Immature natural killer cell (primary cell): ENCODE results near the gene AMOTL2. TPM values are rescaled to one million over a fixed set of nuclear protein-coding genes. Genes with fewer than 3 reads are reported as not detected.

ENCODE experiments used
- DNase-seq, 3 donors: peaks; one replicate each; pipeline ENCODE4 v3.0.0; 2022; ENCODE audit warnings: mixed read lengths in 1 of 3
- H3K27ac Mint-ChIP-seq, 6 donors: one replicate each; pipeline ENCODE4 v1.8.0; 2020; ENCODE audit warnings: mixed read lengths in 6 of 6, mild to moderate bottlenecking in 5 of 6, inconsistent platforms in 4 of 6, moderate library complexity in 3 of 6
- H3K27me3 Mint-ChIP-seq, 3 donors: one replicate each; pipeline ENCODE4 v1.8.0; 2020 to 2021; ENCODE audit warnings: low read depth in 3 of 3, mild to moderate bottlenecking in 3 of 3, mixed read lengths in 3 of 3, moderate library complexity in 3 of 3, inconsistent platforms in 1 of 3
- H3K36me3 Mint-ChIP-seq, 3 donors: one replicate each; pipeline ENCODE4 v1.8.0; 2020; ENCODE audit warnings: mixed read lengths in 3 of 3, inconsistent platforms in 2 of 3, mild to moderate bottlenecking in 2 of 3
- H3K4me1 Mint-ChIP-seq, 2 donors: one replicate each; pipeline ENCODE4 v1.8.0; 2020; ENCODE audit warnings: inconsistent platforms in 2 of 2, mild to moderate bottlenecking in 2 of 2, mixed read lengths in 2 of 2, moderate library complexity in 1 of 2
- H3K4me3 Mint-ChIP-seq, 5 donors: one replicate each; pipeline ENCODE4 v1.8.0; 2020; ENCODE audit warnings: mild to moderate bottlenecking in 5 of 5, mixed read lengths in 5 of 5, inconsistent platforms in 3 of 5, moderate library complexity in 3 of 5
- H3K9me3 Mint-ChIP-seq, 6 donors: one replicate each; pipeline ENCODE4 v1.8.0; 2020; ENCODE audit warnings: mild to moderate bottlenecking in 6 of 6, mixed read lengths in 6 of 6, inconsistent platforms in 4 of 6, moderate library complexity in 3 of 6
- polyA plus RNA-seq, 3 donors: library from polyadenylated mRNA; unstranded; fragments of 300-500 nt; fragmentation: Illumina TruSeq; gene quantifications; one replicate each; pipeline ENCODE4 v1.2.3, GENCODE V29; 2021

AMOTL2 gene
- polyA plus RNA-seq, 3 donors from 2014 or later, result not detected

DNA sequence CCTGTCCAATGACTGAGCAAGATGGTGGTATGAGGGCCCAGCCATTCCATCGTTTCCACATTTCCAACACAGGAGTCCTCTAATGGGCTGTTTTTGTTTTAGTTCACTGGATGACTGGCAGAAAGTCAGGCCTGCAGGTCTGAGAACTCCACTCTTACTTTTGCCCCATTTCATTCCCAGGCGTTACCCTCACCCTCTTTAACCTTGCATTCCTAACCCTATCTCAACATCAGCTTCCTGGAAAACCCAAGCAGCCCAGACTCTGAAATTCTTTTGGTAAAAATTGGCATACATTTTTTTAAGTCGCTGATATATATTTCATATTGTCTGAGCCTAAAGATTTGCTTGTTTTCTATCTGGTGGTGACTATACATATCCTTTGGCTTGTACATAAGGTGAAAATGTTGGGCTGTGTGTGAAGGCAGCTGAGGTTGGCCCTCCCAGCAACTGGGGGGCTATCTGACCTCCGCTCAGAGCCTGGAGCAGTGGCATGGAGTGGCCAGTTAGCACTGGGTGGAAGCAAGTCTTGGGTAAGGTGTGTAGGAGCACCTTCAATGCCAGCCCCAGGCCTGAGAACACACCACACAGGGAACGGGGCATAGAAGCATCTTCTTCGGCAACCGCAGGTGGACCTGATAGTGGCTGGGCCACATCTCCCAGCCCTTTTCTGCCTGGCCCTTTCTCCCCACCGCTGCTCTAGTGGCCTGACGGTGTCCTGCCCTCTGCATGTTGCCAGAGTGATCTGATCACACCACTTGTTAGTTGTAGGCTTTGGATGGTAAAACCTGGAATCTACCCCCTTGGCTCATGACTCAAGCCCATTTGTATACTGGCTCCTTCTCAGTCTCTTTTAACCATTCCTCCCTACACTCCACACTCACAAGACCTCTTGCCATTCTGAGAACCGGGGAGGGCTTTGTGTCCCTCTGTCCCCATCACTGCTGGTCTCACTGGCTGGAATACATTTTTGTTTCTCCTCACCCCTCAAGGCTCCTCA, 50.0 kb downstream of the AMOTL2 start:
- no peaks in the 10 kb centered on the region for H3K9me3 Mint-ChIP-seq
- H3K36me3 Mint-ChIP-seq, result peaks cover 0 to 3% (median 0%) of the 10 kb centered on the region in 3 donors
- H3K27me3 Mint-ChIP-seq, result peaks cover 4 to 9% (median 5%) of the 10 kb centered on the region in 3 donors
- H3K4me3 Mint-ChIP-seq, result no peak overlapping the region
- no peaks in the 10 kb centered on the region for H3K4me1 Mint-ChIP-seq
- no peak overlapping the region for H3K27ac Mint-ChIP-seq
- DNase-seq, result no peak

DNA sequence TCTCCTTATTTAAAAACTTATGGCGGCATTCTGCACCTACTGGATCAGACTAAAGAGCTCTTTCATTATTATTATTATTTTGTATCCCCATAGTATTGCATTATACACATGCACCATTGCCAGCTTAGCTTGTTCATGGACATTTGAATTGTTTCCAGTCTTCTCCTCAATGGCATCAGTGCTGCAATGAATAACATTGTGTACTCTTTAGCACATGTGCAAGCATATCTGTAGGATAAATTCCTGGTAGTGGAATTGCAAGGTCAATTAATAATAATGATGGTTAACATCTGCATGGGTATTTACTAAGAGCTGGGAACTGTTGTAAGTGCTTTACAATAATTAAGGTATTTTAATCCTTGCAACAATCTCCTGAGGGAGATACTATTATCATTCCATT, 52.0 kb downstream of the AMOTL2 start:
- DNase-seq, result no peak
- Mint-ChIP-seq H3K9me3 (no peaks in the 10 kb centered on the region), H3K36me3 (peaks cover 0 to 3% (median 0%) of the 10 kb centered on the region in 3 donors), H3K4me3 (no peak overlapping the region), H3K27me3 (peaks cover 4 to 8% (median 5%) of the 10 kb centered on the region in 3 donors), H3K27ac (no peak overlapping the region), H3K4me1 (no peaks in the 10 kb centered on the region)

DNA sequence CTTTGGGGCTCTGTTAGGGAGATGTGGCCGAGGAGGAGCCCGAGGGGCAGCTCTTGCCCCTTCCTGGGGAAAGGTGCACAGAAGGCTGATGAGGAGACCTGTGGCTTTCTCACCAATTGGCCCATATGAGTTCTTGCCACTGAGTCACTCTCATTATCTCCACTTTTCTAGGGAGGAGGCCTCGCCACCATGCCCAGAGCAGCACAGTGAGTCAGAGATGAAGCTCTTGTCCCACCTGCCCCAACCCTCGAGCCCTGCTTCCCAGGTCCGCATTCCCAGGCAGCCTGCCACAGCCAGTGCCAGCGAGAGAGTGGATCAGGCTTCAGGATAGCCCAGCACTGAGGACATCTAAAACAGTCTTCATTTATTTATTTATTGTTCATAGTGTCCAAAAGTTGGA, 53.5 kb downstream of the AMOTL2 start:
- Mint-ChIP-seq H3K9me3 (peaks cover 0 to 2% (median 0%) of the 10 kb centered on the region in 6 donors), H3K36me3 (peaks cover 0 to 3% (median 0%) of the 10 kb centered on the region in 3 donors), H3K27me3 (peaks cover 5 to 9% (median 7%) of the 10 kb centered on the region in 3 donors), H3K4me3 (no peak overlapping the region), H3K27ac (no peak overlapping the region), H3K4me1 (no peaks in the 10 kb centered on the region)
- DNase-seq, result no peak

DNA sequence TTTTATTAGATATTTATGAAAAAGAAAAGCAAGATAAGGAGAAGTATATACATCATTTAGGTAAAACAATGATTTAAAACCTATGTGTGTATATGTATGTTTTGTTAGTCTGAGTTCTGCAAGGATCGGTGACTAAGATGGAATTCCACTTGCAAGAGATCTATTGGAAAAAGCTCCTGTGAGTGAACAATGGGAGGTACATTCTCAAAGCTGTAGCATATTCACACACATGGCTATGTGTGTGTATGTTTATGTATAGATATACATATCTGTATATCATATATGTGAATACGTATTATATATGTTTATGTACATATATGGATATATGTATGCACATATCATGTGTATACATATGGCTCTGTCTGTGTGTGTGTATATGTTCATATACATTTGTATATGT, 54.3 kb downstream of the AMOTL2 start:
- Mint-ChIP-seq H3K9me3 (peaks cover 0 to 2% (median 0%) of the 10 kb centered on the region in 6 donors), H3K36me3 (peaks cover 0 to 3% (median 0%) of the 10 kb centered on the region in 3 donors), H3K27me3 (peaks cover 2 to 6% (median 5%) of the 10 kb centered on the region in 3 donors), H3K4me3 (no peak overlapping the region), H3K4me1 (no peaks in the 10 kb centered on the region), H3K27ac (no peak overlapping the region)
- DNase-seq, result no peak

DNA sequence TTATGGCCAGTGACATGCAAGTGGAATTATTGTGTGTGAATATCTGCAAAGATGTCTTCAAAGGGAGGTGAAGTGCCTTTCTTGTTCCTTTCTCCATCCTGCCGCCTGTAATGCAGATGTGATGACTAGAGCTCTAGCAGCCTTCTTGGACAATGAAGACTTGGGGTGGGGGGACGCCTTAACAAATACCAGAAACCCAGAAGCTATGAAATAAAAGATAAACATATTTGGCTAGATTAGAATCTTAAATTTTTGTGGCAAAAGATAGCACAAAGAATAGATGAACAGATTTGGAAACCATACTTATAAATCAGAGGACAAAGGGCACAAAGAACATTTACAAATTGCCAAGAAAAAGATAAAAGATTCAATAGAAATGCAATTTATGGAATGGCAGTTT, 56.1 kb downstream of the AMOTL2 start:
- H3K4me3 Mint-ChIP-seq, result no peak overlapping the region
- H3K27me3 Mint-ChIP-seq, result peaks cover 5 to 12% (median 11%) of the 10 kb centered on the region in 3 donors
- H3K9me3 Mint-ChIP-seq, result peaks cover 0 to 2% (median 0%) of the 10 kb centered on the region in 6 donors
- H3K27ac Mint-ChIP-seq, result no peak overlapping the region
- H3K36me3 Mint-ChIP-seq, result peaks cover 0 to 3% (median 0%) of the 10 kb centered on the region in 3 donors
- H3K4me1 Mint-ChIP-seq, result no peaks in the 10 kb centered on the region
- no peak for DNase-seq

DNA sequence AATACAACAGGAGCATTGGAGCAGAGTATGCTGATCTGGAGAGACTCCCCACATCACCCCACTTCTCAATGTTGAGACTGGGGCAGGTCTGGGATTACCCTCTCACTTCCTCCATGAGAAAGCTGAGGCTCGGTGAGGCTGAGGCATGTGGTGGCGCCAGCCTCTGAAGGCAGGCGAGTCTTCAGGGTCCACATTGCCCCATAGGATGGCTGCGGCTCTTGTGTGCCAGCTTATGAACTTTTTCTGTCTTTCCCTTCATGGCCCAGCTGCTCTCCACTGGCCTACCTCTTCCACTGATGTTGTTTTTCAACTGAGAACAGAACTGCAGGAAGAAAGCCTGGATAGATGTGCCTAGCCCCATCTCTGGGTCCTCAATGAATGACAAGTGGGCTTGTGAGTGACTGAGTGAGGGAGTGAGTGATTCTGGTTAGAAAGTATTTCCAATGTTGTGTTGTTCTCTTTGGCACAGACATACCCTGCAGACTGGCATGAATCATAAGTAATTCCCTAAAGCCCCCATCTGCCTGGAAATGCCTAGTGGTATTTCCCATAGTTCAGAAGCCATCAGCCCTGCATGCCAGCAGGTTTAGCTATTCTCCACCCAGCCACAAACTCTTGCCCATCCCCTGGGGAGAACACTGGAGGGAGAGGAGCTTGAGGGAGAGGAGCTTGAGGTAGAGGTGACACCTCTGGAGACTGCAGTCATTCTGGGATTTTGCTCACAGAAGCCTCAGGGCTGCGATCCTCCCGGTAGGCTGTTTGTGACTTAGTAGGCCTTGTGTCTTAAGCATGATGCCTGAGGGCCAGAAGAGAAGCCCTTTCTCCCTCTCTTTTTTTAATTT, 56.9 kb downstream of the AMOTL2 start:
- DNase-seq, result no peak
- Mint-ChIP-seq H3K27ac (no peak overlapping the region), H3K36me3 (no peaks in the 10 kb centered on the region), H3K9me3 (peaks cover 0 to 2% (median 0%) of the 10 kb centered on the region in 6 donors), H3K4me3 (no peak overlapping the region), H3K4me1 (no peaks in the 10 kb centered on the region), H3K27me3 (peaks cover 5 to 12% (median 9%) of the 10 kb centered on the region in 3 donors)

DNA sequence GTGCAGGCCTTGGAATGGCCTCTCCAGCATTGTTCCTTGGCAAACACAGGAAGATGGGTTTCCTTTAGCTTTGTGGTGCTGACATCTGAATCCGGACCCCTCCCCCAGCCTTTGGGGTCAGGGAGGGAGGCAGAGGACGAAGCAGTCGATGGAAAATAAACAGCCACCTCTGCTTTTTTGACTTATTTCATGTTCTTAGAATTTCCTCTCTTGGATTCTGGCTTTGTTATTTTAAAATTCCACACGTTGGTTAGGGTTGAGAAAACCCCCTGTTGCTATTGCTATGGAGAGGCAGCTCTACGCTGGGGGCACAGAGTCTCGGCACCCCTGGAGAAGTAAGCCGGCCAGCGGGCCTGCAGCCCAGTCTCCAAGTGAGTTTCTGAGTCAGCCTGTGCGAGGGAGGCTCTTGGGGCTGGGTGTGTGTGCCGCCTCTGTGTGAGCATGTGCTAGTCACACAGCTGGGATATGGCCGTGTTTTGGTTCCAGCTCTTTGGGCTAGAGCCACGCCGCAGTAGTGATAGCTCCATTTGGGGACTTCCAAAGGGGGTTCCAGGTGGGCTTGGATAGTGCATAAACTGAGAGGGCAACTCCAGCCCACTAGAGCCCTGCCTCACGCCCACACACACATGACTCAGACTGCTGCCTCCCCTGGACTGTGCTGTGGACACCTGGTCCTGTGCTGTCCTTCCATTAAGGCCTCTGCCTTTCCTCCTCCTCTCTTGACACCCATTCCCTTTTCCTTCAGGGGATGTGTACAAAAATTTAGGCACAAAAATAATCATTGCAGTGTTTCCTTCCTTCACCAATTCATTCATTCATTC, 58.8 kb downstream of the AMOTL2 start:
- Mint-ChIP-seq H3K4me1 (no peaks in the 10 kb centered on the region), H3K4me3 (peak overlapping the region in 1 of 5 donors; percentile 15), H3K27me3 (peaks cover 5 to 12% (median 9%) of the 10 kb centered on the region in 3 donors), H3K36me3 (no peaks in the 10 kb centered on the region), H3K9me3 (peaks cover 0 to 2% (median 0%) of the 10 kb centered on the region in 6 donors), H3K27ac (no peak overlapping the region)
- DNase-seq, result no peak

DNA sequence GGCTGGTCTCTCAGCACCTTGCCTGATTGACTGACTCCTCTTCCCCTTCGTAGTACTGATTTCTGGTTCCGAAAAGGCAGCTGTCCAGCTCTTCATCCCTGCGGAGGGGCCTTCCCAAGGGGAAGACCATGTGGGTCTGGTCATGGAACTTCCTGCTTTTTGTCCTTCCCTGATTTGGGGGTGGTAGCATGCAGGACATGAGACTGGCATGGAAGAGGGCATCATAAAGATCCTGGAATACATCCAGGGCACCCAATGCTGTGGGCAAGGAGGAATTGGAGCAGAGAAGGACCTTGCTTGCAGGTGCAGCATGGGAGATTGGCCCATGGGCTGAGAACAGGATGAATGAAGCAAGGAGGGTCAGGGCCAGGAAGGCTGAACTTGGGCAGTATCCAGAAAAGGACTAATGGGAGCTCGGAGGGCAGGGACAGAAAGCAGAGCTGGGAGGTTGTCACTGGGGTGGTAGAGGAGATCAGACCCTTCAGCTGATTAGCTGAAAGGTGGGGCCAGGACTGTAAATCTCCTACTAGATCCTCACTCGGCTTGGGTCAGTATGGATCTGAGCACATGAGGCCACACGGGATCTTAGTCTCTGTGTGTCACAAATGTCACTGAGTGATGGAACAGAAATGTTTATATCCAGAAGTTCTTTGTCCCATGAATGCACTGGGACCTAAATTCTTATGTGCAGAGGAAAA, 59.5 kb downstream of the AMOTL2 start:
- Mint-ChIP-seq H3K36me3 (no peaks in the 10 kb centered on the region), H3K4me1 (no peaks in the 10 kb centered on the region), H3K4me3 (no peak overlapping the region), H3K27me3 (peaks cover 5 to 12% (median 9%) of the 10 kb centered on the region in 3 donors), H3K9me3 (peaks cover 0 to 2% (median 0%) of the 10 kb centered on the region in 6 donors), H3K27ac (no peak overlapping the region)
- no peak for DNase-seq

DNA sequence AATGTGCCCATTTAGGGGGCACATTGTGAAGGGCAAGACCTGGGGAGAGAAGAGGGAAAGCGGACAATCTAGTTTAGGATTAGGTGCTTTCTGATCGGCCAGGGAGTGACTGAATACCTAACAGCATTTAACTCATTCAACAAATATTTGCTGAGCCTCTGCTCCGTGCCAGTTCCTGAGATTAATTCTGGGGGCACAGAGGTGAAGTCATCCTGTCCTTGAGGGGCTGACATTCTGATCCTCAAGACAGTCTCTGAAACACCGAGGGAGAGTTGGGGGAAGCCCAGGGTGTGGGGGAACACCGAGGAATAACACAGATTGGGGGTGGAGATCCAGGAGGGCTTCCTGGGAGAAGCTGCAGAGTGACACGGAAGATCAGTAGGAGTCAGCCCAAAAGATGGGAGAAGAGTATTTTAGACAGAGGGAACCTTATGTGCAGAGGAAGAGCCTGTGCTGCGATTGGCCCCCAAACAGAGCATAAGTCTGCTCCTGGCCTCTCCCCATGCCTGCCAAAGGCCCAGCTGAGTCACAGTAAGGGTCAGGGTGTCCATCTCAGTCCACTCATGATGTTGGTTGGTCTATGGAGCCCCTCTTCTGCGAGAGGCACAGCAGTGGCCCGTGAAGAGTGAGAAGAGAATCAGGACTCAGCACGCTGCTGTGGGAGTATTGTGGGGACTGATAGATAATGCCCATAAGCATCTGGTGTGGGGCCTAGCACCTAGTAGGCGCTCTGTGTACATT, 60.2 kb downstream of the AMOTL2 start:
- no peak for DNase-seq
- Mint-ChIP-seq H3K4me3 (peak overlapping the region in 1 of 5 donors; percentile 33), H3K27ac (no peak overlapping the region), H3K36me3 (no peaks in the 10 kb centered on the region), H3K9me3 (peaks cover 0 to 2% (median 0%) of the 10 kb centered on the region in 6 donors), H3K4me1 (no peaks in the 10 kb centered on the region), H3K27me3 (peaks cover 5 to 12% (median 9%) of the 10 kb centered on the region in 3 donors)

DNA sequence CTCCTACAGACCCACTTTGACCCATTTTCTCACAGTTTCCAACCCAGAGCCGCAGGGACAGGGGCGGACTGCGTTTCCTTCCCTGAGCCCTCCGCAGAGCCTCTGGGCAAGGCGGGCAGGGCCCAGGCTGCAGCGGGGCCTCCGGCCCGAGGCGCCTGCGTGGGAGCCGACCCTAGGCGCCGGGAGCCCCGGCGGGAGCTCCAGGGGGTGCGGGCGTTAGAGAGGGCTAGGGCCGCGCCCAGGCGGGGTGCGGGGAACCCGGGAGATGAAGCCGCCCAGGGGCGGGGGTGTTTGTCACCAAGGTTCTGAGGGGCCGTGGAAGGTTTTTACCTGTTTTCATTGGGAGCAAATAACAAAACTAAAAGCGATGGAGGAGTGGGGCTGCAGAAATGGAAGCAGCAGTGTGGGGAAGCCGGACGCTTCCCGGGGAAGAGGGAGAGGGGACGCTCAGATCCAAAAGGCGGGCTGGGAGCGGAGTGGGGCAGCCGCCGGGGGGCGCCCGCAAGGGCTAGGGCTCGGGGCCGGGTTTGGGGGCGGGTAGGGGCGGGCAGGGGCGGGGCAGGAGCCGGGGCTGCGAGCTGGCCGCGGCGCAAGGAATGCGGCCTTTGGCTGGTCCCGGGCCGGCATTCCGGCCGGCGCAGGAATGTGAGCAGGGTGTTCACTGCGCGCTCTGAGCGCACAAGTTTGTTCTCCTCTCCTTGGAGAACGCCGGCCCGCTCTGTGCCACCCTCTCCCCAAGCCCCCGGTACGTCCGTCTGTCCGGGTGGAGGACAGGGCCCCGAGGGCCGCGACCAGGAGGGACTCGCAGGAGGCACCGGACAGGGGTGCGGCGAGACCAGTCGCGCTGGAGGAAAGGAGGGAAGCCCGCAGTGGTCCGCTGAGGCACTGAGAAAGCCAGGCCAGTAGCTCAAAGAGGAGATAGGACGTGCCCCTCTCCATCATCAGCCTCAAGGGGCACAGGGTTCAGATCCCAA, 61.1 kb downstream of the AMOTL2 start:
- H3K27ac Mint-ChIP-seq, result no peak overlapping the region

More for the DNA sequence above, 61.1 kb downstream of the AMOTL2 start:
- H3K36me3 Mint-ChIP-seq, result no peaks in the 10 kb centered on the region
- no peak for DNase-seq
- H3K4me3 Mint-ChIP-seq, result peak overlapping the region in 3 of 5 donors; percentile 25 to 53 (median 50)
- peaks cover 2 to 3% of the 10 kb centered on the region in 2 donors for H3K4me1 Mint-ChIP-seq
- H3K27me3 Mint-ChIP-seq, result peaks cover 5 to 12% (median 9%) of the 10 kb centered on the region in 3 donors
- H3K9me3 Mint-ChIP-seq, result peaks cover 0 to 2% (median 0%) of the 10 kb centered on the region in 6 donors
